ENCODE data around the gene IDI1. TPM values are rescaled to one million over a fixed set of nuclear protein-coding genes. Genes with fewer than 3 reads are reported as not detected.

The IDI1 gene
- total RNA-seq, 4 donors from 2014 or later = 24.8 to 51.7 (median 37.7) TPM

DNA sequence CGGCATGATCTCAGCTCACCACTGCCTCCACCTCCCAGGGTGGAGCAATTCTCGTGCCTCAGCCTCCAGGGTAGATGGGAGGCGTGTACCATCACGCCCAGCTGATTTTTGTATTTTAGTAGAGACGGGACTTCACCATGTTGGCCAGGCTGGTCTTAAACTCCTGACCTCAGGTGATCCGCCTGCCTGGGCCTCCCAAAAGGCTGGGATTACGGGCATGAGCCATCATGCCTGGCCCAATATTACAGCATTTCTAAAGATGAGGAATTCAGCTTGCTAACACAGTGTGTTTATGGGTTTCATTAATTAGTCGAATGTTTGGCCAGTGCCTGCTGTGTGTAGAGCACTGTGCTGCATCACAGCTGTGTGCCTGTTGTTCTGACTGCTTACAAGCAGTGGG, 11.0 kb upstream of the IDI1 start:
- intact Hi-C loops (cut with DNase I; ENCODE audit: low total_unique reads) = no loop called here
- peak in 1 of 2 donors; percentile 51 for DNase-seq (ENCODE audit: low spot score in 2 of 2)
- H3K4me3 ChIP-seq (ENCODE audit: low read depth, poor library complexity, severe bottlenecking) = no peak overlapping the region
- 56 to 65% methylated on average over 8 of the region's 8 CpGs for WGBS, 2 donors
- TF ChIP-seq POLR2A (IDR thresholded peaks at IDR 0.05) = no peak
- TF ChIP-seq, protein P1, sequence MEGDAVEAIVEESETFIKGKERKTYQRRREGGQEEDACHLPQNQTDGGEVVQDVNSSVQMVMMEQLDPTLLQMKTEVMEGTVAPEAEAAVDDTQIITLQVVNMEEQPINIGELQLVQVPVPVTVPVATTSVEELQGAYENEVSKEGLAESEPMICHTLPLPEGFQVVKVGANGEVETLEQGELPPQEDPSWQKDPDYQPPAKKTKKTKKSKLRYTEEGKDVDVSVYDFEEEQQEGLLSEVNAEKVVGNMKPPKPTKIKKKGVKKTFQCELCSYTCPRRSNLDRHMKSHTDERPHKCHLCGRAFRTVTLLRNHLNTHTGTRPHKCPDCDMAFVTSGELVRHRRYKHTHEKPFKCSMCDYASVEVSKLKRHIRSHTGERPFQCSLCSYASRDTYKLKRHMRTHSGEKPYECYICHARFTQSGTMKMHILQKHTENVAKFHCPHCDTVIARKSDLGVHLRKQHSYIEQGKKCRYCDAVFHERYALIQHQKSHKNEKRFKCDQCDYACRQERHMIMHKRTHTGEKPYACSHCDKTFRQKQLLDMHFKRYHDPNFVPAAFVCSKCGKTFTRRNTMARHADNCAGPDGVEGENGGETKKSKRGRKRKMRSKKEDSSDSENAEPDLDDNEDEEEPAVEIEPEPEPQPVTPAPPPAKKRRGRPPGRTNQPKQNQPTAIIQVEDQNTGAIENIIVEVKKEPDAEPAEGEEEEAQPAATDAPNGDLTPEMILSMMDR (IDR thresholded peaks at IDR 0.05) = no peak

DNA sequence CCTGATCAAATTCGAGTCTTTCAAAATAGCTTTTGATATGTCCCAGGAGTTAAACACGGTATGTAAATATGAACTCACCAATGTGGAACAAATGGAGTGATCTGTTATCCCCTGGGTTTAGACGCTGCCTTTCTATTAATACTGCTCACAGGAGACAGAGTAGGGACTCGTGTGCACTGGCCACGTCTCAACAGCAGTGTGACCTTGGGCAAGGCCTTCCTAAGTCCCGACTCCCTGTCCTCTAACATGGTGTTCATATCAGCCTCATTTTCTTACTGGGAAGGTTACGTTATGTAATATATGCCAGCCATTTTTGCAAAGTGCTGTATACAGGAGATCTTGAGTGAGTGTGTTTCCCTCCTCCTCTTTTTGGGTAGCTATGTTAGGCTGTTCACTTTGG, 9.1 kb upstream of the IDI1 start:
- WGBS, 2 donors = 70 to 76% methylated on average over 7 of the region's 7 CpGs
- no peak for DNase-seq (ENCODE audit: low spot score in 2 of 2)
- intact Hi-C loops (cut with DNase I; ENCODE audit: low total_unique reads) = no loop called here
- TF ChIP-seq POLR2A (IDR thresholded peaks at IDR 0.05) = no peak
- TF ChIP-seq, protein P1 (IDR thresholded peaks at IDR 0.05) = no peak
- no peak overlapping the region for H3K4me3 ChIP-seq (ENCODE audit: low read depth, poor library complexity, severe bottlenecking)

DNA sequence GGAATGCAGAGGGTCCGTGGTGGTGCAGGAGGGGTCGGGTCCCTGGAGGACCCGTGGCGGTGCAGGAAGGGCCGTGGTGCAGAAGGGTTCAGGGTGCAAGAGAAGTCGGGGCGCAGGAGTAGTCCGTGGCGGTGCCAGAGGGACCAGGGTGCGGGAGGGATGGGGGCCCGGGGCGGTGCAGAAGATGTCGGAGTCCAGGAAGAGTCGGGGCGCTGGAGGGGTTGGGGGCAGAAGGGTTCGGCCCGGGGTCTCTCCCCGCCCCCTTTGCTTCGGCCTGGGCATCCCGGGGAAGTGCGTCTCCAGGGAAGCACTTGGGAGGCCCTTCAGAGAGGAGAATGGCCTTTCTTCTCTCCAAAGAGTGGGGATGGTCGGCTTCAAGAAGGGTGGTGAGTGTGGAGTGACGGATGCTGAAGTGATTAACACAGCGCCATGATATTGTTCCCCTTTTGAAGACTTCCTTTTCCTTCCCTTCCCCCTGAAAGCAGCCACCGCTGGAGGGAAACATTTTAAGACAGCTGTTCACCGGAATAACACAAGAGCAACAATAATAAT, 8.3 kb upstream of the IDI1 start:
- intact Hi-C loops (cut with DNase I; ENCODE audit: low total_unique reads) = no loop called here
- 1 to 2% methylated on average over 26 of the region's 26 CpGs for WGBS, 2 donors
- peak overlapping the region; percentile 96 for H3K4me3 ChIP-seq (ENCODE audit: low read depth, poor library complexity, severe bottlenecking)
- TF ChIP-seq, protein P1 (IDR thresholded peaks at IDR 0.05) = no peak
- no peak for TF ChIP-seq POLR2A (IDR thresholded peaks at IDR 0.05)
- DNase-seq (ENCODE audit: low spot score in 2 of 2) = no peak

DNA sequence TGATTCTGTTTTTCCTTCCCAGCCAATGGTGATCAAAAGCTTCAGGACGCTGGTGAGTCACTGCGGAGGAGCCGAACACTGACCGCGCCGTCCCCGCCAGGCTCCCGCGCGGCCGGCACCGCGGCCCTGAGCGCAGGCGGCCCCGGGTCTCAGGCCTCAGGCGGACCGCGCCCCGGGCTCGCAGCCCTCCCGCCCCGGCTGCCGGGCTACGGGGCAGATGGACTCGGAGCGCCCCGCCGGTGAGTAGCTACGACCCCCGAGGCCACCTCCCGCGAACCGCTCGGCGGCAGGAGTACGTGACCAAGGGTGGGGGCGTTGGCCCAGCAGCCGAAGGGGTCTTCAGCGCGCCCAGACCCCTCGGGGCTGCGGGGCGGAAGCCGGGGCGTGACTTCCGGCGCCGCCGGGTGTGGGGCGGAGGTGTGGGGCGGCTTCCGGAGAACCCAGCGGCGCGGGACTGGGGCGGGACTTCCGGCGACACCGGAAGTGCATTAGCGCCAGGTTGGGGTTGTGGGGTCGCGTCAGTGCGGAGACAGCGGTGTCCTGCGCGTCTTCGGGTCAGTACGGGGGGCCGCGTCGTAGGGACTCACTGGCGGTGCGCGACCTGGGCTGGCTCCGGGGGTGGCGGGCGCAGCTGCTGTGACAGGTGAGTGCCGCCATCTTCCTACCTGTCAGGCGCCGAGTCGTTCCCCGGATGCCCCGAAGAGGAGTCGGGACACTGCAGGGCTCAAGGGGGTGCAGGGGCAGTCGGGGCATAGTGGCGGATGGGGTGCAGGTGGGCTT, 7.6 kb upstream of the IDI1 start, which contains the start of gene WDR37:
Gene WDR37 (plus strand): TSS at position 60 of the 780 bp plus-strand sequence. CDS start 15,771 bp downstream, outside the sequence.
- 0% methylated on average over 25 to 59 of the region's 87 CpGs for WGBS, 2 donors
- H3K4me3 ChIP-seq (ENCODE audit: low read depth, poor library complexity, severe bottlenecking) = peak within 1 kb of the TSS; percentile 96
- DNase-seq (ENCODE audit: low spot score in 2 of 2) = peak; percentile 81 to 97
- TF ChIP-seq, protein P1 (IDR thresholded peaks at IDR 0.05) = peak in 1 of 3 donors; percentile 20
- no peak for TF ChIP-seq POLR2A (IDR thresholded peaks at IDR 0.05)
- intact Hi-C loops (cut with DNase I; ENCODE audit: low total_unique reads) = no loop called here

DNA sequence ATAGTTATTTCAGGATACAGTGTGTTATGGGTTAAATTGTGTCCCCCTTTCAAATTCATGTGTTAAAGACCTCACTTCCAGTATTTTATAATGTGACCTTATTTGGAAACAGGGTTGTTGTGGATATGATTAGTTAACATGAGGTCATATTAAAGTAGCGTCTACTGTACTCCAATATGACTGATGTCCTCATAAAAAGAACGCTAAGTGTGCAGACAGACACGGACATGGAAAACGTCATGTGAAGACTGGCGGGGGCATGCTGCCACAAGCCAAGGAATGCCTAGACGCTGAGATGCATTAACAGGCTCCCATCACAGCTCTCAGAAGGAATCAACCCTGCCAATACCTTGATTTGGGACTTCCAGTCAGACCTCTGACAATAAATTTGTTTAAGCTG, 5.8 kb upstream of the IDI1 start:
- TF ChIP-seq POLR2A (IDR thresholded peaks at IDR 0.05) = no peak
- TF ChIP-seq, protein P1 (IDR thresholded peaks at IDR 0.05) = no peak
- H3K4me3 ChIP-seq (ENCODE audit: low read depth, poor library complexity, severe bottlenecking) = no peak overlapping the region
- 23 to 38% methylated on average over 6 of the region's 6 CpGs for WGBS, 2 donors
- DNase-seq (ENCODE audit: low spot score in 2 of 2) = no peak
- intact Hi-C loops (cut with DNase I; ENCODE audit: low total_unique reads) = no loop called here

Data from lower leg skin (tissue), 4 donors.